HepG2 (cell line): ENCODE measurements around the gene RNF25. TPM values are rescaled to one million over a fixed set of nuclear protein-coding genes. Genes with fewer than 3 reads are reported as not detected.

Experiments used
- BCL3 ChIP-seq: sonication (generic); formaldehyde crosslinking; IDR thresholded peaks from 2 replicates; pipeline ENCODE4 v1.5.1; 2020; ENCODE audit warnings: mild to moderate bottlenecking, missing genetic modification reagents, moderate library complexity
- BRD4 ChIP-seq: sonication (generic); formaldehyde crosslinking; IDR thresholded peaks from 2 replicates; pipeline ENCODE4 v1.4.0; 2020; ENCODE audit warnings: missing genetic modification reagents
- E2F2 ChIP-seq: sonication (generic); formaldehyde crosslinking; IDR thresholded peaks from 2 replicates; pipeline ENCODE4 v1.4.0; 2020; ENCODE audit warnings: missing genetic modification reagents, borderline replicate concordance
- FOXP4 ChIP-seq: sonication (generic); formaldehyde crosslinking; IDR thresholded peaks from 2 replicates; pipeline ENCODE4 v1.4.0; 2020; ENCODE audit warnings: missing genetic modification reagents
- NFIC ChIP-seq: IDR thresholded peaks from 2 replicates; pipeline ENCODE4 v1.6.1; 2012; ENCODE audit warnings: mild to moderate bottlenecking, low read length, inconsistent platforms
- PAX8 ChIP-seq: sonication (generic); formaldehyde crosslinking; IDR thresholded peaks from 2 replicates; pipeline ENCODE4 v1.8.0; 2022; ENCODE audit warnings: mild to moderate bottlenecking, missing genetic modification reagents, borderline replicate concordance
- SCMH1 ChIP-seq: sonication (generic); formaldehyde crosslinking; IDR thresholded peaks from 2 replicates; pipeline ENCODE4 v1.9.0; 2021; ENCODE audit warnings: missing genetic modification reagents, mild to moderate bottlenecking, borderline replicate concordance
- SYNCRIP ChIP-seq: fragments of 200-400 bp; formaldehyde crosslinking; IDR thresholded peaks from 2 replicates; pipeline ENCODE4 v1.6.1; 2018; ENCODE audit warnings: mild to moderate bottlenecking, low read depth, low read length; ENCODE audit not compliant: insufficient read depth
- TFDP2 ChIP-seq: sonication (generic); formaldehyde crosslinking; IDR thresholded peaks from 2 replicates; pipeline ENCODE4 v1.4.0; 2020; ENCODE audit warnings: missing genetic modification reagents
- UBTF ChIP-seq: sonication (generic); formaldehyde crosslinking; IDR thresholded peaks from 2 replicates; pipeline ENCODE4 v1.4.0; 2020; ENCODE audit warnings: mild to moderate bottlenecking, missing genetic modification reagents
- ZBTB46 ChIP-seq: sonication (generic); formaldehyde crosslinking; IDR thresholded peaks from 2 replicates; pipeline ENCODE4 v1.4.0; 2020; ENCODE audit warnings: mild to moderate bottlenecking, missing genetic modification reagents, borderline replicate concordance
- ZBTB8A ChIP-seq: sonication (generic); formaldehyde crosslinking; IDR thresholded peaks from 2 replicates; pipeline ENCODE4 v1.4.0; 2020; ENCODE audit warnings: mild to moderate bottlenecking, low read depth, missing genetic modification reagents, borderline replicate concordance
- ZFP91 ChIP-seq: sonication (generic); formaldehyde crosslinking; IDR thresholded peaks from 2 replicates; pipeline ENCODE4 v1.9.0; 2022; ENCODE audit warnings: missing genetic modification reagents, mild to moderate bottlenecking, borderline replicate concordance
- ZKSCAN8 ChIP-seq: IDR thresholded peaks from 2 replicates; pipeline ENCODE4 v1.6.1; 2016; ENCODE audit warnings: borderline replicate concordance, missing genetic modification reagents, missing compliant biosample characterization
- ZNF224 ChIP-seq: sonication (generic); formaldehyde crosslinking; IDR thresholded peaks from 2 replicates; pipeline ENCODE4 v1.5.0; 2020; ENCODE audit warnings: mild to moderate bottlenecking, missing genetic modification reagents
- polyA plus RNA-seq, 8 experiments: library from polyadenylated mRNA; depleted of rRNA in 3 of 8; stranded (reverse) in 7 of 8; unstranded in 1 of 8; fragments of >200 nt; fragmentation: Illumina TruSeq in 4 of 8; extraction: Trizol in 4 of 8; gene quantifications; 2 replicates each; pipeline versions ENCODE4 v1.2.1 to v1.2.3, GENCODE V29; 2011 to 2016; ENCODE audit warnings: low read depth in 4 of 8, missing spikeins in 1 of 8, mixed read lengths in 1 of 8; ENCODE audit not compliant: insufficient read depth in 1 of 8
- total RNA-seq, 5 experiments: library from RNA; depleted of rRNA; stranded (reverse); fragments of >200 nt; fragmentation: Illumina TruSeq; extraction: Trizol; gene quantifications; 2 replicates each; pipeline ENCODE4 v1.2.3, GENCODE V29; 2016; ENCODE audit warnings: low read depth in 1 of 5

The RNF25 gene
- total and polyA plus RNA-seq, 2 of the 13 experiments (the other 11 are each of a cell fraction or from before 2014, with no cell fraction given), result 37.0 to 87.6 TPM

- TF ChIP-seq UBTF (CRISPR knock-in tag) (peak; percentile 78), SCMH1 (no peak), BRD4 (CRISPR knock-in tag) (0 out of 2 replicates have a peak, but pooled peaks have one; percentile 51), ZNF224 (0 out of 2 replicates have a peak, but pooled peaks have one; percentile 78), BCL3 (CRISPR knock-in tag) (peak; percentile 53), PAX8 (CRISPR knock-in tag) (no peak; the same call in 1 of the 2 replicates), ZBTB46 (CRISPR knock-in tag) (no peak), SYNCRIP (no peak), TFDP2 (CRISPR knock-in tag) (peak; percentile 91), NFIC (no peak), FOXP4 (CRISPR knock-in tag) (peak; percentile 56), ZBTB8A (CRISPR knock-in tag) (no peak), ZFP91 (CRISPR knock-in tag) (peak; percentile 85), ZKSCAN8 (no peak), E2F2 (CRISPR knock-in tag) (no peak)
Measured at GRCh38 chr2:218659258-218659987, 12.4 kb downstream of the RNF25 start, which contains the start of the genes BCS1L and ZNF142 (continued).
